ENCODE results near the gene SRR. TPM values are rescaled to one million over a fixed set of nuclear protein-coding genes. Genes with fewer than 3 reads are reported as not detected.

The SRR gene
- total RNA-seq, 1 experiment from 2014 or later: 7.7 TPM

- ChIA-PET CTCF (no interaction called here), POLR2A (interaction anchor here (0.7 kb wide), 1 partner anchor 224 kb away, joined by 3 read pairs; no protein-coding TSS in a partner anchor)
- no TSS peak for BruUV-seq (replicated peaks)
Measured at GRCh38 chr17:2275722-2276121, 28.0 kb upstream of the SRR start.

GRCh38 chr17:2277429-2278170 lies 26.1 kb upstream of the SRR start:
- Mint-ChIP-seq H3K4me3 (ENCODE audit: unreplicated experiment) (no peak overlapping the region), H3K27me3 (ENCODE audit: insufficient read depth, unreplicated experiment) (no peaks in the 10 kb centered on the region), H3K9me3 (ENCODE audit: unreplicated experiment) (no peaks in the 10 kb centered on the region), H3K27ac (ENCODE audit: low read depth, unreplicated experiment) (no peak overlapping the region), H3K36me3 (ENCODE audit: insufficient read depth, unreplicated experiment) (peaks cover 66% of the 10 kb centered on the region), H3K4me1 (ENCODE audit: insufficient read depth, unreplicated experiment) (peaks cover 4% of the 10 kb centered on the region)
- POLR2A ChIA-PET: no interaction called here
- no peak for DNase-seq (ENCODE audit: unreplicated experiment)
- CTCF ChIA-PET: interaction anchor here (1.2 kb wide), 1 partner anchor 187 kb away, joined by 5 read pairs; no protein-coding TSS in a partner anchor
- no TSS peak for BruUV-seq (replicated peaks)
- intact Hi-C loops (cut with micrococcal nuclease): no loop called here
- TF ChIP-seq, protein P1, sequence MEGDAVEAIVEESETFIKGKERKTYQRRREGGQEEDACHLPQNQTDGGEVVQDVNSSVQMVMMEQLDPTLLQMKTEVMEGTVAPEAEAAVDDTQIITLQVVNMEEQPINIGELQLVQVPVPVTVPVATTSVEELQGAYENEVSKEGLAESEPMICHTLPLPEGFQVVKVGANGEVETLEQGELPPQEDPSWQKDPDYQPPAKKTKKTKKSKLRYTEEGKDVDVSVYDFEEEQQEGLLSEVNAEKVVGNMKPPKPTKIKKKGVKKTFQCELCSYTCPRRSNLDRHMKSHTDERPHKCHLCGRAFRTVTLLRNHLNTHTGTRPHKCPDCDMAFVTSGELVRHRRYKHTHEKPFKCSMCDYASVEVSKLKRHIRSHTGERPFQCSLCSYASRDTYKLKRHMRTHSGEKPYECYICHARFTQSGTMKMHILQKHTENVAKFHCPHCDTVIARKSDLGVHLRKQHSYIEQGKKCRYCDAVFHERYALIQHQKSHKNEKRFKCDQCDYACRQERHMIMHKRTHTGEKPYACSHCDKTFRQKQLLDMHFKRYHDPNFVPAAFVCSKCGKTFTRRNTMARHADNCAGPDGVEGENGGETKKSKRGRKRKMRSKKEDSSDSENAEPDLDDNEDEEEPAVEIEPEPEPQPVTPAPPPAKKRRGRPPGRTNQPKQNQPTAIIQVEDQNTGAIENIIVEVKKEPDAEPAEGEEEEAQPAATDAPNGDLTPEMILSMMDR (IDR thresholded peaks at IDR 0.05; ENCODE audit: unreplicated experiment): no peak

More at GRCh38 chr17:2275722-2276121, 28.0 kb upstream of the SRR start:
- no peak for DNase-seq (ENCODE audit: unreplicated experiment)
- H3K36me3 Mint-ChIP-seq (ENCODE audit: insufficient read depth, unreplicated experiment): peaks cover 54% of the 10 kb centered on the region
- H3K27ac Mint-ChIP-seq (ENCODE audit: low read depth, unreplicated experiment): no peak overlapping the region
- H3K27me3 Mint-ChIP-seq (ENCODE audit: insufficient read depth, unreplicated experiment): no peaks in the 10 kb centered on the region
- H3K4me3 Mint-ChIP-seq (ENCODE audit: unreplicated experiment): no peak overlapping the region
- TF ChIP-seq, protein P1 (IDR thresholded peaks at IDR 0.05; ENCODE audit: unreplicated experiment): no peak
- intact Hi-C loops (cut with micrococcal nuclease): no loop called here
- H3K4me1 Mint-ChIP-seq (ENCODE audit: insufficient read depth, unreplicated experiment): no peaks in the 10 kb centered on the region
- no peaks in the 10 kb centered on the region for H3K9me3 Mint-ChIP-seq (ENCODE audit: unreplicated experiment)

DNA sequence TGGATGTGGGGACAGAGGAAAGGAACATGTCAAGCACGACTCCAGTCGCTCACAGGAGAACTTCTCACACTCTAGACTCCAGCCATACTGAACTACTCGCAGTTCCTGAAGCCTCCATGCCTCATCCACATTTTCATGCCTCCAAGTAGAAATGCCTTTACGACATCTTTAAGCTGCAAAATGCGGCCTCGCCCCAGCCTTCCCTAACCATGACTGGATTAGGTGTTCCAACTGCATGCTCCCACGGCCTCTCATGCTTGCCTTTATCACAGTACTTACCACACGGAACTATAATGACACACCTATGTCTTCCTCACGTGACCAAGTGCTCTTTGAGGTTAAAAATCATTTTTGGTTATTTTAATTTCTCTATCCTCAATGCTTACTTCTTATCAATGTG lies 24.0 kb upstream of the SRR start:
- Mint-ChIP-seq H3K9me3 (ENCODE audit: unreplicated experiment) (no peaks in the 10 kb centered on the region), H3K36me3 (ENCODE audit: insufficient read depth, unreplicated experiment) (peaks cover 71% of the 10 kb centered on the region), H3K4me3 (ENCODE audit: unreplicated experiment) (no peak overlapping the region), H3K27ac (ENCODE audit: low read depth, unreplicated experiment) (no peak overlapping the region), H3K27me3 (ENCODE audit: insufficient read depth, unreplicated experiment) (no peaks in the 10 kb centered on the region), H3K4me1 (ENCODE audit: insufficient read depth, unreplicated experiment) (peaks cover 4% of the 10 kb centered on the region)
- no peak for DNase-seq (ENCODE audit: unreplicated experiment)
- ChIA-PET CTCF (interaction anchor here (0.7 to 4.0 kb wide), 3 partner anchors 16 to 35 kb away, joined by 3 to 17 read pairs (median 7); no protein-coding TSS in a partner anchor), POLR2A (interaction anchor here (0.6 to 0.7 kb wide), 2 partner anchors 16 to 1611 kb away, joined by 3 read pairs; no protein-coding TSS in a partner anchor)
- TF ChIP-seq, protein P1 (IDR thresholded peaks at IDR 0.05; ENCODE audit: unreplicated experiment): no peak
- intact Hi-C loops (cut with micrococcal nuclease): no loop called here
- no TSS peak for BruUV-seq (replicated peaks)

GRCh38 chr17:2282297-2282873 lies 21.4 kb upstream of the SRR start:
- H3K27me3 Mint-ChIP-seq (ENCODE audit: insufficient read depth, unreplicated experiment): no peaks in the 10 kb centered on the region
- peak overlapping the region; percentile 37 for H3K27ac Mint-ChIP-seq (ENCODE audit: low read depth, unreplicated experiment)
- peaks cover 4% of the 10 kb centered on the region for H3K4me1 Mint-ChIP-seq (ENCODE audit: insufficient read depth, unreplicated experiment)
- intact Hi-C loops (cut with micrococcal nuclease): no loop called here
- TF ChIP-seq, protein P1 (IDR thresholded peaks at IDR 0.05; ENCODE audit: unreplicated experiment): peak; percentile 24
- H3K9me3 Mint-ChIP-seq (ENCODE audit: unreplicated experiment): no peaks in the 10 kb centered on the region
- peaks cover 73% of the 10 kb centered on the region for H3K36me3 Mint-ChIP-seq (ENCODE audit: insufficient read depth, unreplicated experiment)
- peak; percentile 61 for DNase-seq (ENCODE audit: unreplicated experiment)
- no peak overlapping the region for H3K4me3 Mint-ChIP-seq (ENCODE audit: unreplicated experiment)
- ChIA-PET CTCF (interaction anchor here (0.6 to 4.0 kb wide), 12 partner anchors 12 to 800 kb away, joined by 3 to 17 read pairs (median 4); partner anchors contain the start of genes HIC1, SMG6 and SRR), POLR2A (interaction anchor here (0.8 to 2.4 kb wide), 4 partner anchors 13 to 54 kb away, joined by 3 to 9 read pairs (median 6); partner anchors contain the start of genes SMG6, SRR and TSR1)
- no TSS peak for BruUV-seq (replicated peaks)
